GM18861 (cell line): Measurements from ENCODE around the gene WASF2.
"Not testable (repeated sequence)": the region's sequence is repeated elsewhere in the genome, so short reads cannot be mapped to it uniquely, and the experiment has no call there.

ENCODE experiments used
- ATAC-seq: cut with Tn5 transposase; IDR thresholded peaks from one replicate; pipeline ENCODE4 v1.9.1; 2021; ENCODE audit not compliant: unreplicated experiment

Gene WASF2

DNA sequence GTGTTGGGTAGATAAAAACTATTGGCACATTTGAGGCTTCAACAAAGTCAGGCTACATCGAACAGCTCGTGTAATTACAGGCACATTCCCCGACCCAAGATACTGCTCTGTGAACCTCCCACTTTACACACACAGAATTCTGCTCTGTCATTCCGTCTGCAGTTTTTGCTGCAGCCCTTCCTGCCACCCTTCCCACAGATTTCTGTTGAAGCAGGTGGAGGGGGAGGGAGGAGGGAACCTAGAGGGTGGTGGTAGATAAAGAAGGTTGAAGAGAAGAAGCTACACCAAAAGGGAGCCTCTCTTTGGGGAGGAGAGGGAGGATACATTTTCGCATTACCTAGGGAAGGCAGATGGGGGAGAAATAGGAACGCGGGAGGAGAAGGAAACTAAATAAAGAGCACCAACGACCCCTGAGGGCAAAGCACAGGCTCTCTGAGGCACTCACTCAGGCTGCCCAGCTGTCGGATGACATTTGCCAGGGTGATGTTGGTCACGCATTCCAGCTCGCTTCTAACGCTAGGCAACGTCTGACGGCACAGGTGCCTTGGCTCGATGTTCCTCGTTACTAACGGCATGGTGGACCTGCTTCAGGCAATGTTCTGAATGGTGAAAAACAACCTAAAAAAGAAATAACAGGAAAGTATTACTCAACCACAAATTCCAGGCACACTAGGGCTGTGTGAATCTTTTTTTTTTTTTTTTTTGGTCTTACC, 61.5 kb downstream of the WASF2 start:
- no peak for ATAC-seq

GRCh38 chr1:27427816-27428315, 62.1 kb downstream of the WASF2 start:
- no peak for ATAC-seq

- ATAC-seq: no peak
These were observed 62.6 kb downstream of the WASF2 start for GRCh38 chr1:27427329-27427728.

GRCh38 chr1:27423709-27424108, 66.3 kb downstream of the WASF2 start:
- no peak for ATAC-seq

DNA sequence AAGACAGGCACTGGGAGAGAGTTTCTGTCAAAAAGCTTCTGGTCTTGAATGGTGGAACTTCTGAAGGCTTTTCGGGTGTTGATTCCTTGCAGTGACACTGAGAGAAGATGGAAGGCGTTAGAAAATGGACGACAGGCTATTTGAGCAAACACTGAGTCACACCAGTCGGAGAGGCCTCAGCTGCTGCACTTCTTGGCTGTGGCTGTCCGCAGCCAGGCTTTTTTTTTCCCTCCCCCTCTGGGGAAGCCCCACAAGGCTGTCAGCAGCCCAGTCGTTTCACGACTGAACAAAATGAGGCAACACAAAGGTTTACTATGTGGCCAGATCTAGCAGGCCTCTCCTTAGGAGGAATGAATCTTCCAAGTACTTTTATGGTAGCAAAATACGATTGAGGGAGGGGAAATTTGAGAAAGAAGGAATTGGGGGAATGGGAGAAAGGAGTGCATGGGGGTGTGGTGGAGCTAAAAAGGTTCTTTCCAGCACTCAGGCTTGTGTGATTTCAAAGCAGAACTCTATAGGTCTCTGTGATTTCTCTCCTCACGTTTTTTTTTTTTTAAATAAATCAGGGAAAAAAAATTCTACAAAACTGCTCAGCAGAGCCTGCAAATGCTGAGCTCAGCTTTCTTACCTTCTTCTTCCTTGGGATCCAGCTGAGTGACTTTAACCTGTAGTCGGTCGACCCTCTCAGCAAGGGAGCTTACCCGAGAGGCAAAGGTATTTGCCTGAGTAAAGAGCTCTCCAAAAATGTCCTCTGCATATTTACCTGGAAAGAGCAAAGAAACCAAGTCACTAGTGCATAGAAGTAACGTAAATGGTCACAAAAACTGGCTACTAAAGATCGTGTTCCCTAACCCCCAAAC, 71.4 kb downstream of the WASF2 start:
- ATAC-seq: peak; percentile 62

DNA sequence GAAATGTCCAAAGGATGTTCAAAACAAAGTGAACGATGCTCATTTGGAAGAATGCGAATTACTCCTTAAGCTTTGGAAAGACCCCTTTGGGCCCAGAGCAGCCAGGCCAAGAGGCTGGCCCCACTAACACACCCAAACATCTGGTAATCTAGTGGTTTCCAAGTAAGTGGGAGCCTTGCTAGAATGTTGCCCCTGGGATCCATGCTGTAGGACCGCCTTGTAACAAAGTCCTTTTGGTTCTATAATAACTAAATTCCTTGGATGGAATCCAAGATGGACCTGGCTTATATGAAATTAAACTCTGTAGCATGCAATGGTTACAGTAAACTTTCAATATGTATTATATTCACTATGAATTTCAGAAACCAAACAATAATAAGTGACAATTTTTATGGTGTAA, 72.3 kb downstream of the WASF2 start:
- ATAC-seq: no peak

GRCh38 chr1:27416387-27417111, 73.4 kb downstream of the WASF2 start:
- ATAC-seq: no peak

DNA sequence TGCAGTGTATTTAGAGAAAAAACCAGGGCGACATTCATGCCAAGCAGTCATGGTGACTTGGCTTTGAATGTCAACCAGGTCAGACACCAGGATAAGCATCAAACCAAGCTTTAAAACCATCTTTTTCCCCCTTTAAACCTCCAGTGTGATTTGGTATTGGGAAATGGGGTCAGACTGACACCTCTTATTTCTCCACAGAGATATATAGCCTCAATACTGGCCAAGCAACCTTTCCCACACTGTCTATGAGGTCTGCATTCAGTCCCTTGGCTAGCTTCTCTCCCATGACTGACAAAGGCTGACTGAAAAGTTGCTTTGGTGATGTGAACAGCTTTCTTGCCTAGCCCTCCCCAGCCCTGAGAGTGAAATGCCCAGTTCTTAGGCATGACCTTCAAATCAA, 75.9 kb downstream of the WASF2 start:
- no peak for ATAC-seq

- no peak for ATAC-seq
These were observed 77.0 kb downstream of the WASF2 start for GRCh38 chr1:27413004-27413403.

DNA sequence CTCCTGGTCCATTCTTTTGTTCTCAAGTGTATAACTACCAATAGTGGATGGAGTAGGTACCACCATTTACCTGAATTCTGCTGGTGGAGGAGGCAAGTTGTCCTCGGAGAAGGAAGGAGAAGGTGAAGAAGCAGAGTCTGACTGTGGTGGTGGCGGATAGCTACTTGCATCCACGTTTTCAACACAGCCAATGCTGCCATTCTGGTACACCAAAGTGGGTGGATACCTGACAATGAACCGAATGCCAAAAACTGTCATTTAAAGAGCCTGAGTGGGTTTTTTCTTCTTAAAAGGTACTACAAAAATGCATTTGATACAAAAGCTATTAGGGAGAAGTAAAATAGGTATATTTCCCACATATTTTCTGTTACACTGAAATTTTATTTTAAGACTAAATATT, 77.5 kb downstream of the WASF2 start:
- no peak for ATAC-seq

GRCh38 chr1:27410709-27411108, 79.3 kb downstream of the WASF2 start:
- no peak for ATAC-seq

GRCh38 chr1:27409669-27410068, 80.3 kb downstream of the WASF2 start:
- no peak for ATAC-seq

- no peak for ATAC-seq
These were observed 81.8 kb downstream of the WASF2 start for GRCh38 chr1:27408151-27408550.

DNA sequence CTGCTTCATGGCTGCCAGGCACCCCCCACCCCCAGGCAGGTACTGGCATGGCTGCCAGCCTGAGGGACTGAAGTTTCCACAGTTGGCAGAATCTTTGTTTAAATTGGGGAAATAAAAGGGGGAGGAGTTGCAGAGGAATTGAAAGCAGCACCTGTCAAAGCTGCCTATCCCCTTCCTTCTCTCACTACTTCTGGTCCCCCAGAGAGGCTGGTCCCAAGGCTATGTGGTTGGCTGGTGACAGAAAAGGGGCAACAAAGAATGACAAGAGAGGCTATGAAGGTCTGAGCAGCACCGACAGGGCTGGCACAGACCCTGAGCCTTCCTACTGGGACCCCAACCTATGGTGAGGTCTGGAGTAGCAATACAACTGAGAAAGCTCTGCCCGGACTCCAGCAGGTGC, 83.2 kb downstream of the WASF2 start:
- not testable (repeated sequence) for ATAC-seq

DNA sequence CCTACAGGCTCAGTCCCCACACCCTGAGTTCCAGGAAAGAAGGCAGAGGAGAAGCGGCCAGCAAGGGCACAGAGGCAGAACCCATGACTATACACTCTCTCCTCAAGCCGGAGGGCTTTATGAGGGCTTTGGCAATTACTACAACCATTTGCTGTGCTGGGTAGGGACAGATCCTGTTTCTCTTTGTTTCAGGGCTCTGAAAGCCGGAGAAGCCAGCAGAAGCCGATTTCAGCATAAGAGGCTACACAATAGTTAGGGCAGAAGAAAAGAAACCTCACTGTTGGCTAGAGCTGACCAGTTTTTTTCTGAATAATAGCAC, 83.6 kb downstream of the WASF2 start:
- ATAC-seq: no peak

DNA sequence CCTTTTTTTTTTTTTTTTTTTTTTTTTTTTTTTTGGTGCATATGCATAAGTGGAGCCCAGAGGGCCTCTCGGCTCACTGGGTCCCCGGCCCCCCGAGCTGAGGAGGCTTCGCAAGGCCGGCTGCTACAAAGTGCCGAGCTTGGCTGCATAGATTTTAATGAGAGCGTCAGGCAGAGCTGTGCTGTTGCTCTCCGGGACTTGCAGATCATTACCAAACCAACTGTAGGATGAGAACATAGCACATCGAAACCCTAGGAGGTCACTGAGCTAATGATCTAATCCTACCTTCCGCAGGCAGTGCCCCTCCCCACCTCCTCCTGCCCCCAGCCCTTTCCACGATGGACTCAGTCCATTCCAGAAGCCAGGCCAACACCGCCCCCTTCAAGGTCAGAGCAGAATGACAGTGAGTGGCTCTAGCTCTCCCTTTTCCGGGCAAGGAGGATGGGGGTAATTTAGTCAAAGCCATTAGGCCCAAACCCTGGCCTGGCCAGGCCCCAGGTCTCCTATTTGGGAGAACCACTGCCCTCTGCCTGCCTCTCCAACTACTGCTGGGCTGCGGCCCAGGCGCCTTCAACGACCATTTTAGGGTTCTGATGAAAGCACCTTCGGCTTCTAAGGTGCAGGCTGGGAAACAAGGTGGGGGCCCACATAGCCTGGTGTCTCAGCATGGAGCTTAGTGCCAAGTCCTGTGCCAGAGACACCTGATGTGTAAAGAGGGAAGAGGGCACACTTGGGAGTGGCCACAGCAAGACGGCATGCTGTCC, 84.2 kb downstream of the WASF2 start:
- ATAC-seq: not testable (repeated sequence)

DNA sequence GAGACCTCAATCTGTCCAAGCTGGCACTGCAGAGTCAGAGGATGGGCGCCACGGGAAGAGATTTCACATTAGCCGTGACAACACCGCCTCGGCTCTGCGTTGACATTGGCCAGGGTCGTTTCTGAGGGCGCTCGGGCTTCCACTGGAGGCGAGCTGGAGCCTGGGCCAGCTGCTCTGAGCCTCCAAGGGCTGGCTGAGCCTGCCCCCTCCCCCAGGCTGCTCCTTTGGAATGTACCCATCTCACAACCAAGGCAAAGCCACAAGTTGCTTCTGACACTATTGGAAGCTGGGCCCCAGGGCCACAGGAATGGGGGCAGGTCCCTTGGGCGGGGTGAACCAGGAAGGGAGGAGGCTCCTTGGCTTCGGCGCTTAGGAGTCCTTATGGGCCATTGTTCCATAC, 84.9 kb downstream of the WASF2 start:
- ATAC-seq: no peak

DNA sequence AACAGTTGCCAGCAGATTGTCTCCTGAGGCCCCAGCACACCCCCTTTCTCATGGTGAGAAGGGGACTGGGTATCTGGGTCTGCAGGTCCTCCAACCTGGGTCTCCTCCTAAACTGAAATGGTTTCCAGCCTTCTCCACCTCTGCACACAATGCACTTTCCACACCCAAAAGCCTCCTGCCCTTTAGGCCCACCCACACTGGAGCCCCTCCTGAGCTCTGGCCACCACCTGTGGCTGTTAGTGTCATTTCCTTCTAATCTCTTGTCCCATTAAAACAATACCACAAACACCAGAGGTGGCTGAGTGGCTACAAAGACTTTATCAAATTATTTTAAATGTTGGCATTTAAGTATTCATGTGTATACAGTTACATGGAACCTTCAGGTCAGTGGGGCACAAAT, 86.0 kb downstream of the WASF2 start:
- no peak for ATAC-seq

DNA sequence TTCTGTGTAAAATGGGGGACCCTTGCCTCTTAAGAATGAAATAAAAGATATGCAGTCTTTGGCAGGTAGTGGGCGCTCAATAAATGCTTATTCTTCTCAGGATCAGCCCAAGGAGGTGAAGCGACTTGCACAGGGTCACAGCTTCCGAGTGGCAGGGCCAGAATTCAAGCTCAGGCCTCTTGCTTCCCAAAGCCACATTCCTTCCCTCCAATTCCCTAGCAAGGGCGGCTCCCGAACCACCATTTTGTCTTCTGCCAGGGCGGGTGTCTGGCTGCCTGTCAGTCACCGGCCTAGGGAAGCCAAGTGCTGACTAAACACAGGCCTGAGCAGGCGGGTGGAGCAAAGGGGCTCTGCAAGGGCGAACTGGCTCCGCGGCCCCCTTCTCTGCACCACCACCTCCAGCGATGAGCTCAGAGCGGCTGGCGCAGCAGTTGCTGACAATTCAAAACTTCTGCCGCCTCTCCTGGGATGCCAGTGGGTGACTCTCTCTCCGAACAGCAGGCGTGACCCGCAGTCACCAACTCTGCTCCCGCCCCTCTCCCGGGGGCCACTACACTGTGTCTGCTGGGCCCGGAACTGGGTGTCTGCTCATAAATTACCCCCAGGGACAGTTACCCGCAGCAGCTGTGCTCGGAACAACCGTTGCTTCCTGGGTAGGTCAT, 86.8 kb downstream of the WASF2 start:
- ATAC-seq: peak; percentile 40

- no peak for ATAC-seq
These were observed 87.6 kb downstream of the WASF2 start for GRCh38 chr1:27402349-27402754.
